ENCODE measurements around the gene OTUD5. TPM values are rescaled to one million over a fixed set of nuclear protein-coding genes. Genes with fewer than 3 reads are reported as not detected.

Gene OTUD5
- total RNA-seq, 1 donor from 2014 or later: 72.3 TPM

GRCh38 chrX:48918643-48919340 is 38.6 kb downstream of the OTUD5 start, which contains the start of gene PIM2:
TSS of gene PIM2 (minus strand) at chrX:48919024. CDS start at chrX:48918834, 190 bp downstream.
- no peak for TF ChIP-seq CTCF (IDR thresholded peaks at IDR 0.05)
- intact Hi-C loops (cut with DNase I): loop anchor here (1.0 to 10.0 kb wide), 5 partner anchors 39 to 384 kb away; partner anchors contain the start of genes MAGIX, OTUD5, RBM3 and TBC1D25
- Histone ChIP-seq H3K4me3 (peak within 1 kb of the TSS; percentile 36 to 74), H3K27me3 (no peaks in the 10 kb centered on the region), H3K4me1 (peaks cover 0 to 3% of the 10 kb centered on the region in 2 donors), H3K36me3 (peaks cover 10 to 11% of the 10 kb centered on the region in 2 donors), H3K9me3 (no peaks in the 10 kb centered on the region), H3K27ac (peak within 1 kb of the TSS; percentile 74 to 91)
- DNase-seq (ENCODE audit: low spot score in 2 of 2): peak; percentile 86 to 95

- peaks cover 5 to 6% of the 10 kb centered on the region in 2 donors for H3K36me3 ChIP-seq
- no peaks in the 10 kb centered on the region for H3K27me3 ChIP-seq
- no peaks in the 10 kb centered on the region for H3K9me3 ChIP-seq
- intact Hi-C loops (cut with DNase I): loop anchor here (5.0 to 10.0 kb wide), 3 partner anchors 247 to 383 kb away; partner anchors contain the start of genes MAGIX, RBM3 and TBC1D25
- peak overlapping the region; percentile 36 to 74 for H3K4me3 ChIP-seq
- peaks cover 0 to 3% of the 10 kb centered on the region in 2 donors for H3K4me1 ChIP-seq
- DNase-seq (ENCODE audit: low spot score in 2 of 2): no peak
- no peak for TF ChIP-seq CTCF (IDR thresholded peaks at IDR 0.05)
- peak overlapping the region; percentile 74 to 91 for H3K27ac ChIP-seq
Observed at GRCh38 chrX:48918301-48918642, 39.1 kb downstream of the OTUD5 start.

GRCh38 chrX:48917139-48918001 is 40.0 kb downstream of the OTUD5 start:
- peak overlapping the region; percentile 74 to 91 for H3K27ac ChIP-seq

GRCh38 chrX:48914593-48915493 is 42.6 kb downstream of the OTUD5 start:
- no peaks in the 10 kb centered on the region for H3K36me3 ChIP-seq
- peaks cover 0 to 3% of the 10 kb centered on the region in 2 donors for H3K4me1 ChIP-seq
- H3K27me3 ChIP-seq: no peaks in the 10 kb centered on the region
- no peaks in the 10 kb centered on the region for H3K9me3 ChIP-seq
- intact Hi-C loops (cut with DNase I): loop anchor here (5.0 to 10.0 kb wide), 3 partner anchors 250 to 380 kb away; partner anchors contain the start of genes MAGIX, RBM3 and TBC1D25
- H3K4me3 ChIP-seq: no peak overlapping the region
- no peak overlapping the region for H3K27ac ChIP-seq
- DNase-seq (ENCODE audit: low spot score in 2 of 2): no peak
- TF ChIP-seq CTCF (IDR thresholded peaks at IDR 0.05): no peak

More at GRCh38 chrX:48917139-48918001, 40.0 kb downstream of the OTUD5 start:
- DNase-seq (ENCODE audit: low spot score in 2 of 2): peak; percentile 69 to 96
- Histone ChIP-seq H3K36me3 (no peaks in the 10 kb centered on the region), H3K27me3 (no peaks in the 10 kb centered on the region), H3K4me1 (peaks cover 0 to 3% of the 10 kb centered on the region in 2 donors), H3K4me3 (peak overlapping the region; percentile 36 to 74), H3K9me3 (no peaks in the 10 kb centered on the region)
- intact Hi-C loops (cut with DNase I): loop anchor here (2.0 to 10.0 kb wide), 5 partner anchors 27 to 383 kb away; partner anchors contain the start of genes MAGIX, RBM3, SUV39H1 and TBC1D25
- peak; percentile 89 to 92 (median 91) for TF ChIP-seq CTCF (IDR thresholded peaks at IDR 0.05)

Measured in ascending aorta (tissue), 2 donors.